ENCODE results near the gene ADAD2. TPM values are rescaled to one million over a fixed set of nuclear protein-coding genes. Genes with fewer than 3 reads are reported as not detected.
"Not testable (repeated sequence)": the region's sequence is repeated elsewhere in the genome, so short reads cannot be mapped to it uniquely, and the experiment has no call there.

Gene ADAD2
- total RNA-seq, 2 donors from 2014 or later, result 0.14 TPM; not detected in 1

GRCh38 chr16:84214451-84215066 is 23.6 kb downstream of the ADAD2 start:
- DNase-seq (no peak), ATAC-seq (no peak)
- intact Hi-C loops (cut with DNase I, micrococcal nuclease), result no loop called here

GRCh38 chr16:84215531-84215930 is 24.6 kb downstream of the ADAD2 start:
- intact Hi-C loops (cut with DNase I, micrococcal nuclease), result no loop called here
- no peak for DNase-seq
- ATAC-seq, result no peak

GRCh38 chr16:84216144-84216543 is 25.2 kb downstream of the ADAD2 start:
- DNase-seq; ATAC-seq; intact Hi-C loops (cut with DNase I, micrococcal nuclease): not testable (repeated sequence)

GRCh38 chr16:84218176-84218823 is 27.3 kb downstream of the ADAD2 start:
- DNase-seq (no peak), ATAC-seq (no peak)

GRCh38 chr16:84218956-84219355 is 28.0 kb downstream of the ADAD2 start:
- intact Hi-C loops (cut with DNase I, micrococcal nuclease), result no loop called here
- ATAC-seq, result no peak
- no peak for DNase-seq

More at GRCh38 chr16:84218176-84218823, 27.3 kb downstream of the ADAD2 start:
- intact Hi-C loops (cut with DNase I, micrococcal nuclease), result no loop called here

- ATAC-seq, result no peak
Observed at GRCh38 chr16:84220851-84221250, 29.9 kb downstream of the ADAD2 start.

GRCh38 chr16:84223456-84223855 is 32.5 kb downstream of the ADAD2 start:
- no peak for ATAC-seq

More at GRCh38 chr16:84220851-84221250, 29.9 kb downstream of the ADAD2 start:
- intact Hi-C loops (cut with DNase I, micrococcal nuclease), result no loop called here
- DNase-seq, result no peak

GRCh38 chr16:84224554-84224953 is 33.6 kb downstream of the ADAD2 start:
- DNase-seq (no peak), ATAC-seq (no peak)
- intact Hi-C loops (cut with DNase I, micrococcal nuclease), result no loop called here

More at GRCh38 chr16:84223456-84223855, 32.5 kb downstream of the ADAD2 start:
- no peak for DNase-seq
- intact Hi-C loops (cut with DNase I, micrococcal nuclease), result no loop called here

- no peak for ATAC-seq
Observed at GRCh38 chr16:84225126-84225525, 34.2 kb downstream of the ADAD2 start.

GRCh38 chr16:84225571-84225970 is 34.6 kb downstream of the ADAD2 start:
- intact Hi-C loops (cut with DNase I, micrococcal nuclease), result no loop called here
- ATAC-seq (no peak), DNase-seq (no peak)

More at GRCh38 chr16:84225126-84225525, 34.2 kb downstream of the ADAD2 start:
- no peak for DNase-seq
- intact Hi-C loops (cut with DNase I, micrococcal nuclease), result no loop called here

- intact Hi-C loops (cut with DNase I, micrococcal nuclease), result no loop called here
- DNase-seq, result no peak
- ATAC-seq, result no peak
Observed at GRCh38 chr16:84226026-84226425, 35.1 kb downstream of the ADAD2 start.

GRCh38 chr16:84227548-84227947 is 36.6 kb downstream of the ADAD2 start:
- DNase-seq (no peak), ATAC-seq (no peak)
- intact Hi-C loops (cut with DNase I, micrococcal nuclease), result no loop called here

GRCh38 chr16:84228256-84228838 is 37.4 kb downstream of the ADAD2 start:
- peak; percentile 17 to 41 for DNase-seq
- intact Hi-C loops (cut with DNase I, micrococcal nuclease), result no loop called here

GRCh38 chr16:84229471-84229870 is 38.5 kb downstream of the ADAD2 start:
- no peak for ATAC-seq
- no peak for DNase-seq
- intact Hi-C loops (cut with DNase I, micrococcal nuclease), result no loop called here

More at GRCh38 chr16:84228256-84228838, 37.4 kb downstream of the ADAD2 start:
- ATAC-seq, result no peak

- DNase-seq (no peak), ATAC-seq (no peak)
- intact Hi-C loops (cut with DNase I, micrococcal nuclease), result no loop called here
Observed at GRCh38 chr16:84232060-84232459, 41.1 kb downstream of the ADAD2 start.

- ATAC-seq, result no peak
- intact Hi-C loops (cut with DNase I, micrococcal nuclease), result no loop called here
- no peak for DNase-seq
Observed at GRCh38 chr16:84232969-84233368, 42.0 kb downstream of the ADAD2 start.

GRCh38 chr16:84233748-84234147 is 42.8 kb downstream of the ADAD2 start:
- intact Hi-C loops (cut with DNase I, micrococcal nuclease), result no loop called here
- no peak for ATAC-seq
- DNase-seq, result no peak

- intact Hi-C loops (cut with DNase I, micrococcal nuclease), result no loop called here
- ATAC-seq, result no peak
- no peak for DNase-seq
Observed at GRCh38 chr16:84234321-84235241, 43.6 kb downstream of the ADAD2 start.

- no peak for ATAC-seq
- intact Hi-C loops (cut with DNase I, micrococcal nuclease), result no loop called here
- DNase-seq, result no peak
Observed at GRCh38 chr16:84236671-84237070, 45.7 kb downstream of the ADAD2 start.
